Mesothelial cell of epicardium (in vitro differentiated cells): Measurements from ENCODE around the gene STXBP6. TPM values are rescaled to one million over a fixed set of nuclear protein-coding genes. Genes with fewer than 3 reads are reported as not detected.
A peak's percentile ranks its signal among the peaks of the same experiment; 100 is the strongest.

Experiments used
- DNase-seq, 2 experiments: peaks; one replicate each; pipeline ENCODE4 v3.0.0; 2021; ENCODE audit warnings: low spot score in 2 of 2; ENCODE audit not compliant: unreplicated experiment in 2 of 2
- H3K27ac Mint-ChIP-seq: 2 replicates; pipeline ENCODE4 v1.8.0; 2021; ENCODE audit warnings: mixed read lengths
- H3K27me3 Mint-ChIP-seq: 2 replicates; pipeline ENCODE4 v1.8.0; 2021; ENCODE audit warnings: low read depth, mixed read lengths
- H3K36me3 Mint-ChIP-seq: 2 replicates; pipeline ENCODE4 v1.8.0; 2021; ENCODE audit warnings: mixed read lengths
- H3K4me1 Mint-ChIP-seq: 2 replicates; pipeline ENCODE4 v1.8.0; 2021; ENCODE audit warnings: mixed read lengths
- H3K4me3 Mint-ChIP-seq: 2 replicates; pipeline ENCODE4 v1.8.0; 2021; ENCODE audit warnings: mild to moderate bottlenecking, moderate library complexity, mixed read lengths
- H3K9me3 Mint-ChIP-seq: 2 replicates; pipeline ENCODE4 v1.8.0; 2021; ENCODE audit warnings: mixed read lengths
- total RNA-seq: library from RNA; stranded (reverse); gene quantifications from 3 replicates; pipeline ENCODE4 v1.2.1, GENCODE V29; 2021
- TF ChIP-seq, protein P1 (sequence below): fragments of 200-600 bp; sonication (generic); IDR thresholded peaks from one replicate; pipeline ENCODE4 v1.5.0; 2021; ENCODE audit warnings: antibody characterized with exemption; ENCODE audit not compliant: unreplicated experiment

Gene STXBP6
- total RNA-seq, 1 donor from 2014 or later: 16.6 TPM

- no peaks in the 10 kb centered on the region for H3K36me3 Mint-ChIP-seq
- TF ChIP-seq, protein P1, sequence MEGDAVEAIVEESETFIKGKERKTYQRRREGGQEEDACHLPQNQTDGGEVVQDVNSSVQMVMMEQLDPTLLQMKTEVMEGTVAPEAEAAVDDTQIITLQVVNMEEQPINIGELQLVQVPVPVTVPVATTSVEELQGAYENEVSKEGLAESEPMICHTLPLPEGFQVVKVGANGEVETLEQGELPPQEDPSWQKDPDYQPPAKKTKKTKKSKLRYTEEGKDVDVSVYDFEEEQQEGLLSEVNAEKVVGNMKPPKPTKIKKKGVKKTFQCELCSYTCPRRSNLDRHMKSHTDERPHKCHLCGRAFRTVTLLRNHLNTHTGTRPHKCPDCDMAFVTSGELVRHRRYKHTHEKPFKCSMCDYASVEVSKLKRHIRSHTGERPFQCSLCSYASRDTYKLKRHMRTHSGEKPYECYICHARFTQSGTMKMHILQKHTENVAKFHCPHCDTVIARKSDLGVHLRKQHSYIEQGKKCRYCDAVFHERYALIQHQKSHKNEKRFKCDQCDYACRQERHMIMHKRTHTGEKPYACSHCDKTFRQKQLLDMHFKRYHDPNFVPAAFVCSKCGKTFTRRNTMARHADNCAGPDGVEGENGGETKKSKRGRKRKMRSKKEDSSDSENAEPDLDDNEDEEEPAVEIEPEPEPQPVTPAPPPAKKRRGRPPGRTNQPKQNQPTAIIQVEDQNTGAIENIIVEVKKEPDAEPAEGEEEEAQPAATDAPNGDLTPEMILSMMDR: no peak
- peaks cover 49% of the 10 kb centered on the region for H3K4me1 Mint-ChIP-seq
- H3K27me3 Mint-ChIP-seq: no peaks in the 10 kb centered on the region
- H3K4me3 Mint-ChIP-seq: no peak overlapping the region
- H3K9me3 Mint-ChIP-seq: no peaks in the 10 kb centered on the region
- DNase-seq: no peak
- H3K27ac Mint-ChIP-seq: no peak overlapping the region
Measured at GRCh38 chr14:25010471-25010870, 39.5 kb downstream of the STXBP6 start.

DNA sequence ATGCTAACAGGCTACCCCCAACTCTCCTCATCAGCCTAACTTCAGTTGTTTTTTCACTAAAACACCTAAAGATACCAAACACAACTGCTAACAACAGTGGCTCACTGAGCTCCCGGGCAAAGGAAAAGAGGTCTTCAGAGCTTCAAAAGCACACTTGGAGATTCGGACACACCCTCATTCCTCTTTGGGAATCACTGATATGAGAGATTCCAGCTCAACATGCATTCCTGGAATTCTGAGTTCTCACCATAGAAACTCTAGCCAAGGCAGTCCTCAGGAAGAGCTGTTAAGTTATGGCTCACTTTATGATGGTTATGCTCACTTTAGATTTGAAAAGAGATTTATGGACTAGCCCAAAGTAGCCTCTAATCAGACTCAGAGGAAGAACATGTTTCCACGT, 40.1 kb downstream of the STXBP6 start:
- no peak for DNase-seq

GRCh38 chr14:25007832-25008231, 42.1 kb downstream of the STXBP6 start:
- no peaks in the 10 kb centered on the region for H3K9me3 Mint-ChIP-seq
- H3K4me1 Mint-ChIP-seq: peaks cover 50% of the 10 kb centered on the region
- peak overlapping the region; percentile 63 for H3K27ac Mint-ChIP-seq
- no peak overlapping the region for H3K4me3 Mint-ChIP-seq
- TF ChIP-seq, protein P1: no peak
- no peaks in the 10 kb centered on the region for H3K27me3 Mint-ChIP-seq
- DNase-seq: no peak
- H3K36me3 Mint-ChIP-seq: no peaks in the 10 kb centered on the region

More for the DNA sequence above, 40.1 kb downstream of the STXBP6 start:
- TF ChIP-seq, protein P1: no peak
- Mint-ChIP-seq H3K36me3 (no peaks in the 10 kb centered on the region), H3K4me1 (peaks cover 49% of the 10 kb centered on the region), H3K27ac (peak overlapping the region; percentile 91), H3K27me3 (no peaks in the 10 kb centered on the region), H3K9me3 (no peaks in the 10 kb centered on the region), H3K4me3 (peak overlapping the region; percentile 20)

DNA sequence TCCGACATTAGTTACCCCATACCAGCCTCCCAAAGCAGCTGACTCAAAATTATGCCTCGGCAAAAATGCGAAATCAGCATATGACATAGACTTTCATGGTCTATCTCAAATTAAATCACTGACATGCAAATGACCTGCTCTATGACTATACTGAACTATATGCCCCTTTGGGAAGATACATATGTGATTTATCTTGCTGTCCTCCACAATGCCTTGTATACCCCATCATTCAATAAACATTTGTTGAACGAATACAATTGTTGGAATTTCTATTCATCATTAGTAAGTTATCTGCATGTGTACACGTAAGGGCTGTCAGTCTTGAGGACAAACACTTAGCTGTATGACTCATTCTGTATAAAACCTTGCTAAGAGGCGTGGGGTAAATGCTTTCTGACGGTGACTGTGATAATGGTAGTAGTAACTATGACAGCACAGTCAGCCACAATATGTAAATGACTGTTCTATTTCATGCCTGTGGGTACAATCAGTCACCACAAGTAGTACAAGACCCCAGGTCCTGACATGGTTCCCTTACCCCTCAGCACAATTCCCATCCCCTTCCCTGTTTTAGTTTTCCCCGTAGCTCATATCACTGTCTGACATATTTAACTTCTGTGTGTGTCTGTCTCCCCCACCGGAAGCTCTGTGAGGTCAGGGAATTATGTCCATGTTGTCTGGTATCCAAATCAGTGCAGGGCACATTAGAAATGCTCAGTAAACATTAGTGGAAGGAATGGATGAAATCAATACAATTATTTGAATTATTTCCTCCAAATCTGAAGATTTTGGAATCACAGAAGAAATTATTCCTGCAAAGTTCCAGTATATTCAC, 42.8 kb downstream of the STXBP6 start:
- no peak for DNase-seq
- TF ChIP-seq, protein P1: no peak
- no peaks in the 10 kb centered on the region for H3K27me3 Mint-ChIP-seq
- peak overlapping the region; percentile 63 for H3K27ac Mint-ChIP-seq
- peaks cover 50% of the 10 kb centered on the region for H3K4me1 Mint-ChIP-seq
- H3K4me3 Mint-ChIP-seq: no peak overlapping the region
- H3K36me3 Mint-ChIP-seq: no peaks in the 10 kb centered on the region
- H3K9me3 Mint-ChIP-seq: no peaks in the 10 kb centered on the region

DNA sequence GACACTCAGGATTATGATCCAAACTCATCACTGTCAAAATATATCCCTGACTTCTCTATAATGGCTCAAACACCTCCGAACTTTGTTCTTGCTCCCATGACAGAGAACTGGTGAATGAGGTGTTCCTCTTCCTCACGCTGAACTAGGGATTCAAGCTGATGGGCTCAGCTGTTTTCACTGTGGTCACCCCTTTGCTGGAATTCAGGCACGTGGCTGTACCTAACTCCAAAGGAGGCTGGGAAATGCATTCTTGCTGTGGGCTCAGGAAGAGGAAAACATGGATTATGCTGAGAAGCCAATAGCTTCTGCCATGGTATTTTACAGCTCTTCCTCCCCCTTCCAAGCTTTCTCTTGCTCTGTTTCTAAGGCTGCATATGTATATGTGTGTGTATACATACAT, 43.9 kb downstream of the STXBP6 start:
- no peaks in the 10 kb centered on the region for H3K27me3 Mint-ChIP-seq
- no peaks in the 10 kb centered on the region for H3K36me3 Mint-ChIP-seq
- DNase-seq: no peak
- TF ChIP-seq, protein P1: no peak
- H3K27ac Mint-ChIP-seq: no peak overlapping the region
- no peaks in the 10 kb centered on the region for H3K9me3 Mint-ChIP-seq
- no peak overlapping the region for H3K4me3 Mint-ChIP-seq
- peaks cover 56% of the 10 kb centered on the region for H3K4me1 Mint-ChIP-seq
